H4 (cell line): ENCODE results near the gene ZMYND15. TPM values are rescaled to one million over a fixed set of nuclear protein-coding genes. Genes with fewer than 3 reads are reported as not detected.

Source experiments
- DNase-seq: peaks from one replicate; pipeline ENCODE4 v3.0.0-alpha.2; 2015; ENCODE audit warnings: low spot score
- total RNA-seq: library from RNA; depleted of rRNA; stranded (reverse); fragments of >200 nt; shearing (Covaris generic); gene quantifications from 2 replicates; pipeline ENCODE4 v1.2.3, GENCODE V29; 2014

ZMYND15 gene
- total RNA-seq, 1 experiment from 2014 or later = not detected

DNA sequence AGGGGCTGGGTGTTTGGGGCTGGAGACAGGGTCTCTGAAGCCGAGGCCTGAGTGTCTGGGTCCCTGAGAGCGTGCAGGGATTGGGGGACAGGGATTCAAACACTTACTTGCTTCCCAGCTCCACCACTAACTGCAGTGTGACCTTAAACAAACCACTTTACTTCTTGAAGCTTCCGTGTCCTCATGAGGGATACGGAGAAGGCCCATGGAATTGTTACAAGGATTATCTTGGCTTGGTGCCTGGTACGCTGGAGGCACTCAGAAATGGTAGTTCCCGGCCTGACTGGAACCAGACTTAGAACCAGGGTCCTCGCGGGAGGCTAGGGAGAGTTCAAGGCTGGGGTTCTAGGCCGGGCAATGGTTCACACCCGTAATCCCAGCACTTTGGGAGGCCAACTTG lies 3.0 kb downstream of the ZMYND15 start:
- DNase-seq = no peak

DNA sequence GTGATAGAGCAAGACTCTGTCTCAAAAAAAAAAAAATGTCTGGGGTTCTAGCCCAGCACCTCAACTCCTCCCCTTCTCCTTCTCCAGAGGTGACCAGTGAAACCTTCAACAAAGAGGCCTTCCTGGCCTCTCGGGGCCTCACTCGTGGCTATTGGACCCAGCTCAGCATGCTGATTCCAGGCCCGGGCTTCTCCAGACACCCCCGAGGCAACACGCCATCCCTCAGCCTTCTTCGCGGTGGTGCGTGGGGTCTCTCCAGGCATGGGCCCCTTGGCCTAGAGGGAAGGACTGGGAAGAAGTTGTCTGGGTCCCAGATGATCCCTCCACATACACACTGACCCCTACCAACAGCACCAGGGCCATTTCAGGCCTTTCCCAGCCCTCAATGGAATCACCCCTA lies 3.6 kb downstream of the ZMYND15 start:
- no peak for DNase-seq

- DNase-seq = no peak
Measured at GRCh38 chr17:4743898-4744297, 4.3 kb downstream of the ZMYND15 start.

GRCh38 chr17:4744999-4745969 lies 5.7 kb downstream of the ZMYND15 start:
- no peak for DNase-seq

- DNase-seq = no peak
Measured at GRCh38 chr17:4747847-4748246, 8.2 kb downstream of the ZMYND15 start.

DNA sequence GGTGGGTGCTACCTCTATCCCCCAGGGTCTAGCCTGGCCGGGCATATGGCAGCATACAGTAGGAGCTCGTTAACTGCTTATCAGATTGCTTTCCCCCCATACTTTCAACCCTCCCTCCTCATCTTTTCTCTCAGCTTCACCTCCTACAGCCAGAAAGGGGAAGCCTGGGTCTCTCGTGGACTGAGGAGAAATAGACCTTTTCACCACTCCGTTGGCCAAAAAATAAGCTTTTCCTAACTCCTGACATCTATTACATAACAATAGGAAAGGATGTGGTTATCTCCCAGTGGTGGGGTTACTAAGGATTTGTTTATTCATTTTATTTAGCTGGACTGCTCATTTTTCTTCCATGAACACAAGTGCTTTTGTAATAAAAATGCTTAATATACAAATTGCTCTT lies 9.1 kb downstream of the ZMYND15 start:
- DNase-seq = no peak

- no peak for DNase-seq
Measured at GRCh38 chr17:4750606-4751005, 11.0 kb downstream of the ZMYND15 start.

- DNase-seq = no peak
Measured at GRCh38 chr17:4751932-4752331, 12.3 kb downstream of the ZMYND15 start.

- no peak for DNase-seq
Measured at GRCh38 chr17:4753392-4753791, 13.8 kb downstream of the ZMYND15 start.

GRCh38 chr17:4759776-4760236 lies 20.2 kb downstream of the ZMYND15 start:
- DNase-seq = no peak

DNA sequence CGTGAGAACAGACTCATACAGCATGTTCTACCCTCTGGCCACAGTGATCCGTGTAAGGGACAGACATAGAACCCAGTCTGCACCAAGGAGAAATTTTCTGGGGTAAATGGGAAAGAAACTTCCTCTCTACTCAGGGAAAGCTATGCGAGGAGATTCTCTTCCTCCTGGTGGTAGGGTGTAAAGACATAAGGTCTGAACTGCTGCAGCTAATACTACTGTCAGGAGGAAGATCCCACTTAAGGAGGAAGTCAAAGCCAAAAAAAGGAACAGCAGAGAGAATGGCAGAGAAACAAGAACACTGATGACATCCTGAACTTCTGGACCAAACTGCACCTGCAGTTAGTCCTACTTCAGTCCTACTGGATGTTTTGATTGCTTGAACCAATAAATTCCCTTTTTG lies 25.0 kb downstream of the ZMYND15 start:
- DNase-seq = no peak

DNA sequence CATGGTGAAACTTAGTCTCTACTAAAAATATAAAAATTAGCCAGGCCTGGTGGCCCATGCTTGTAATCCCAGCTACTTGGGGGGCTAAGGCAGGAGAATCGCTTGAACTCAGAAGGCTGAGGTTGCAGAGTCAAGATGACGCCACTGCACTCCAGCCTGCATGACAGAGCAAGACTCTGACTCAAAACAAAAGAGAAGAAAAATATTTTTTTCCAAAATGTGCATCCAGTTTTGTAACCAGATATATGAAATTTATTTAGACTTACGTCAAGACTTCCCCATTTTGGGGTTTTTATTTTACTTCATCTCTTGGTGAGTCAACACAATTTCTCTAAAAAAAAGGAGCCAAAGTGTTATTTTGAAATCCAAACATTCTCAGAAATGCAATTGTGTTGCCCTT lies 26.6 kb downstream of the ZMYND15 start:
- DNase-seq = no peak

- DNase-seq = no peak
Measured at GRCh38 chr17:4766723-4767122, 27.1 kb downstream of the ZMYND15 start.

DNA sequence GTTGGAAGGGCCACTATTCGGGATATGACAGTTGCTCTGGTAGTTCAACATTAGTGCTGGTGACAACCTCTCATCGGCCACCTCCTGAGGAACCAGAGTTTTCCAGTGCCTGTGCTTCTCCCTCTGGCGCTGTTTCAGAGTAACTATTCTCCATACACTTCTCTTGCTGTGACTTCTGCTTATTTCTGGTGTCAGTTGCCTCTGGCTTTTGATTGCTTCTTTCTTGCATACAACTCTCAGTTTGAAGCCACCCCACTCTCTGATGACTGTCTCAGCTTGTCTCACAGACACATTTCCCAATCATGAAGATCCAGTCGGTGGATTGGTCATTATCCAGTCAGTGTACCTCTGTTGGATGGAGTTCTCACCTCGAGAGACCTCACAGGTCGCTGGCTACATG lies 28.7 kb downstream of the ZMYND15 start:
- no peak for DNase-seq

- no peak for DNase-seq
Measured at GRCh38 chr17:4769628-4770027, 30.0 kb downstream of the ZMYND15 start.

DNA sequence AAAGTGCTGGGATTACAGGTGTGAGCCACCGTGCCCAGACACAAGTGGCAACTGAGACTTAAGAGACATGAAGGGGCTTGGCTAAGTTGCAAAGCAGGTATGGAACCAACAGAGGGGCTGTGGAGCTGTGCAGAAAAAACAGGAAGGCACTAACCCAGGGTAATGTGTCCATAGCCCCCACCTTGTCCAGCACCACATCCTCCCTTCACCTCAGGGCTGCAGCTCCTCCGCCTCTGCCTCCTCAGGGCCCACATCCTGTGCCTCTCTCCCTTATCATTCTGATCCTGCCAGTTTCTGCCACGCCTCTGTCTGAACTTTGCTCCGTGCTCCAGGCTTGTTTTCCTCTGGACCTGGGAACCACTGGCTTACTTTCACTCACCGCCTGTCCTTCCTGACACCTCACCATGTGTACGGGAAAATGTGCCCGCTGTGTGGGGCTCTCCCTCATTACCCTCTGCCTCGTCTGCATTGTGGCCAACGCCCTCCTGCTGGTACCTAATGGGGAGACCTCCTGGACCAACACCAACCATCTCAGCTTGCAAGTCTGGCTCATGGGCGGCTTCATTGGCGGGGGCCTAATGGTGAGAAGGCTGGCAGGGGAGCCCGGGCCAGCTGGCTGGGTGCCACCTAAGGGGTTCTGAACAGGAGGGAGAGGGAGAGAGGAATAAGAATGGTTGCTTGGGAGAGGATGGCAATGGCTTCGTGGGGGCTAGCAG lies 32.0 kb downstream of the ZMYND15 start, which contains the start of gene TM4SF5:
TSS of gene TM4SF5 (plus strand) at position 368 of the 716 bp plus-strand sequence. CDS start at position 405, 37 bp downstream.
- no peak for DNase-seq

DNA sequence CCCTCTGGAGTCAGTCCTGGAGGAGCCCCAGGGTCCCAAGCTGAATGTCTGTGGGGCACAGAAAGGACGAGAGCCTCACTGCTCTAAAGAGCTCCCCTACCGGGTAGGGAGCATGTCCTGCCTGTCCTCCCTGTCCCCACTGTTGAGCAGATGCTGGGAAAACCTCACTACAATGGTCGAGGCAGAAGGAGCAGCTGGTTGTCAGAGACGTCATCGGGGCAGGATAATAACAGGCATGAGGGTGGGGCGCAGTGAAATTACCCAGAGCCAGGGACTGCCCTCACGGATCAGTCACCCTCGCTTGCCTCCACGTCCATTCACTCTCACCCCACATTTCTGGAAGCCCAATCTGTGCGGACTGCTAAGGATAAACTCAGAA lies 32.6 kb downstream of the ZMYND15 start:
- no peak for DNase-seq

DNA sequence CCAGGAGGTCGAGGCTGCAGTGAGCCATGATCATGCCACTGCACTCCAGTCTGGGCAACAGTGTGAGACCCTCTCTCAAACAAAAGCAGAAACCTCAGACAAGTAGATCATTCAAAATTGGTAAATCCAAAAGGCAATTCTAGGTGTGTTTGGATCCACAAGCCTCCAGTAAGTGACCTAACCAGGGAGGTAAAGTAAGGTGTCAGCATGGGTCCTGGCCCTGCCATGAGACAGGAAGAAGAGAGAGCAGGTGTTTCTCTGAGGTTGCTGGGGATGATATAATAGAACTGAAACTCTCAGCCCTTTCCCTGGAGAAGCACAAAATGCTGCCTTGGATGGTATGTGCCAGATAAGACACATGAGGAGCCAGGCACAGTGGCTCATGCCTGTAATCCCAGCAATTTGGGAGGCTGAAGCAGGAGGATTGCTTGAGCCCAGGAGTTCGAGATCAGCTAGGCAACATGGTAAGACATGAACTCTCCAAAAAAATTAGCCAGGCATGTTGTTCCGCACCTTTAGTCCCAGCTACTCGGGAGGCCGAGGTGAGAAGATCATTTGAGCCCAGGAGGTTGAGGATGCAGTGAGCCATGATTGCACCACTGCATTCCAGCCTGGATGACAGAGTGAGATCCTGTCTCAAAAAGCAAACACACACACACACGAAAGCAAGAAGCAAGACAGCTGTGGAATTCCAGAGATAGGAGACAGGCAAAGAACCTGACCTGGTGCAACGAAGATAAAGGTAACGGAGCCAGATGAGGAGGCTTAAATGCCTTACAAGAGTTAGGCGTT lies 38.5 kb downstream of the ZMYND15 start:
- DNase-seq = no peak

- DNase-seq = no peak
Measured at GRCh38 chr17:4780325-4780955, 40.8 kb downstream of the ZMYND15 start.

DNA sequence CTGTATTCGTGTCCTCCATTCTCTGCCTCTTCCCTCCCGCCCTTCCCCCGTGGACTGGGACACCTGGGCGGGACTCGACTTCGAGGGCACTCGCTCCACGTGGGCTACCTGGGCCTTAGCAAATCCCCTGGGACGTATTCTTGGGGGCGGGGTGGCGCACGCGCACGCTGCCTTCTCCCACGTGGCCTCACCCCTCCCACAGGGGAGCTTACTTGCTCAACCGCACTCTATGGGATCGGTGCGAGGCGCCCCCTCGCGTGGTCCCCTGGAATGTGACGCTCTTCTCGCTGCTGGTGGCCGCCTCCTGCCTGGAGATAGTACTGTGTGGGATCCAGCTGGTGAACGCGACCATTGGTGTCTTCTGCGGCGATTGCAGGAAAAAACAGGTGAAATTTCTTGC lies 43.0 kb downstream of the ZMYND15 start:
- DNase-seq = no peak

DNA sequence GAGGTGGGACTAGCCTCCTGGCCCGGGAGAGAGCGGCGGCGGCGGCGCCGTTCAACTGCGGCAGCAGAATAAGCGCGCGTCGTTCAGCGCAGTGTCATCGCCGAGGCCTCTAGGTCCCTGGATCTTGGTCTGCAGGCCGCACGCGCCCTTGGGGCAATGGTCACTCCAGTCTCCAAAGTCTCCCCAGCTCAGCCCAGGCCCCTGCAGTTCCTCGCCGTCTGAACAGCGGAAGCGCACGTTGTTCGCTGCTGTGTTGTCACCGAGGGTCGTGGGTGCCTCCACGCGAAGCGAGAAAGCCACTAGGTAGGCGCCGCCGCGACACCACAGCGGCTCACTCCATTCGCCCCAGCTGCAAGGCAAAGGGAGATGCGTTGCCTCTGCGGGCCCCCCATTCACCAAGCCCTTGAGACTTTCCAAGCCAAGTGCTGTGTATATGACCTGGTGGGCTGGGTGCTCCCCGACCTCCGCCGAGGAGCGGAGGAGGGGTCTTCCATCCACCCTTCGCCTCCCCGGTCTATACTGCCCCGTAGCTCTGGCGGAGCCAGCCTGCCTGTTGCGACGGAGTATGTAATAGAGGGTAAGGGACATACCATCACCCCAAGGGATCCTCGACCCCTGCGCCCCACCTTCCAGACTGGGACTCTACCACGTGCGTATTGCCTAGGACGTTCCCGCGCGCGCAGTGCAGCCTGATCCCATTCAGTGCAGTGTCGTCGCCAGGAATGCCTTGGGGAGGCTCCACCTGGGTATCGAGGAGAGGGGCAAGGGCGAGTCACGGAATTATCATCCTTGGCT lies 45.9 kb downstream of the ZMYND15 start:
- no peak for DNase-seq
